CD14-positive monocyte (primary cell): ENCODE data around the gene BACE2. TPM values are rescaled to one million over a fixed set of nuclear protein-coding genes. Genes with fewer than 3 reads are reported as not detected.

Source experiments
- DNase-seq, 3 donors: peaks; one replicate each; pipeline ENCODE4 v3.0.0-alpha.2; 2011 to 2022
- H2AFZ ChIP-seq: 2 replicates; pipeline ENCODE4 v1.6.0; 2012; ENCODE audit warnings: mild to moderate bottlenecking, low read depth, low read length, inconsistent platforms; ENCODE audit not compliant: insufficient read depth, poor library complexity, severe bottlenecking
- H3K27ac ChIP-seq, 2 donors: 1 replicate in 1 of 2; 2 replicates in 1 of 2; pipeline ENCODE4 v1.5.1; 2012 to 2013; ENCODE audit warnings: low read length in 2 of 2, control low read depth in 1 of 2, inconsistent platforms in 1 of 2, low read depth in 1 of 2, mild to moderate bottlenecking in 1 of 2
- H3K27me3 ChIP-seq, 2 donors: one replicate each; pipeline versions ENCODE4 v1.6.0 to v1.6.1; 2011 to 2013; ENCODE audit warnings: low read length in 2 of 2; ENCODE audit not compliant: control insufficient read depth in 2 of 2, insufficient read depth in 2 of 2
- H3K36me3 ChIP-seq, 2 donors: replicated peaks in 1 of 2; 1 replicate in 1 of 2; 2 replicates in 1 of 2; pipeline versions ENCODE4 v1.5.1 to v1.6.1; 2012 to 2013; ENCODE audit warnings: low read length in 2 of 2, control low read depth in 1 of 2, inconsistent platforms in 1 of 2, mild to moderate bottlenecking in 1 of 2; ENCODE audit not compliant: insufficient read depth in 2 of 2, control insufficient read depth in 1 of 2
- H3K4me1 ChIP-seq, 2 donors: 1 replicate in 1 of 2; 2 replicates in 1 of 2; pipeline versions ENCODE4 v1.5.1 to v1.6.1; 2012 to 2013; ENCODE audit warnings: low read length in 2 of 2, control low read depth in 1 of 2, inconsistent platforms in 1 of 2, mild to moderate bottlenecking in 1 of 2, moderate library complexity in 1 of 2; ENCODE audit not compliant: insufficient read depth in 2 of 2, control insufficient read depth in 1 of 2
- H3K4me2 ChIP-seq: replicated peaks from 2 replicates; pipeline ENCODE3; 2012; ENCODE audit warnings: low read length, moderate library complexity, mild to moderate bottlenecking; ENCODE audit not compliant: poor library complexity, severe bottlenecking; ENCODE audit errors: extremely low read depth
- H3K4me3 ChIP-seq, 3 experiments: fragments of 200-600 bp in 1 of 3; sonication (generic) in 1 of 3; replicated peaks in 1 of 3; 1 replicate in 2 of 3; 2 replicates in 1 of 3; pipeline ENCODE4 v1.5.1; 2011 to 2013; ENCODE audit warnings: low read length in 3 of 3, mild to moderate bottlenecking in 3 of 3, control low read depth in 2 of 3, low read depth in 2 of 3, inconsistent platforms in 1 of 3, moderate library complexity in 1 of 3
- H3K79me2 ChIP-seq: 2 replicates; pipeline ENCODE4 v1.6.0; 2012; ENCODE audit warnings: mild to moderate bottlenecking, control low read depth, inconsistent platforms, low read length, moderate library complexity; ENCODE audit not compliant: insufficient read depth
- H3K9ac ChIP-seq: 2 replicates; pipeline ENCODE4 v1.6.0; 2017; ENCODE audit warnings: low read length, mild to moderate bottlenecking; ENCODE audit not compliant: insufficient read depth, poor library complexity, severe bottlenecking
- H3K9me3 ChIP-seq, 2 donors: replicated peaks in 1 of 2; 1 replicate in 1 of 2; 2 replicates in 1 of 2; pipeline versions ENCODE4 v1.5.1 to v1.6.1; 2012 to 2013; ENCODE audit warnings: low read length in 2 of 2, control low read depth in 1 of 2; ENCODE audit not compliant: control insufficient read depth in 1 of 2, insufficient read depth in 1 of 2
- H4K20me1 ChIP-seq: 2 replicates; pipeline ENCODE4 v1.6.0; 2012; ENCODE audit warnings: mild to moderate bottlenecking, low read length, control low read depth, moderate library complexity; ENCODE audit not compliant: insufficient read depth
- H3K27ac Mint-ChIP-seq, 7 donors: one replicate each; pipeline ENCODE4 v1.8.0; 2020; ENCODE audit warnings: mild to moderate bottlenecking in 7 of 7, mixed read lengths in 7 of 7, moderate library complexity in 6 of 7, inconsistent platforms in 2 of 7
- H3K27me3 Mint-ChIP-seq, 3 donors: one replicate each; pipeline ENCODE4 v1.8.0; 2021 to 2022; ENCODE audit warnings: low read depth in 3 of 3, mild to moderate bottlenecking in 3 of 3, mixed read lengths in 3 of 3, moderate library complexity in 3 of 3, inconsistent platforms in 1 of 3
- H3K36me3 Mint-ChIP-seq, 2 donors: one replicate each; pipeline ENCODE4 v1.8.0; 2020; ENCODE audit warnings: mixed read lengths in 2 of 2, inconsistent platforms in 1 of 2, mild to moderate bottlenecking in 1 of 2
- H3K4me1 Mint-ChIP-seq: one replicate; pipeline ENCODE4 v1.8.0; 2020; ENCODE audit warnings: mild to moderate bottlenecking, mixed read lengths
- H3K4me3 Mint-ChIP-seq, 2 donors: one replicate each; pipeline ENCODE4 v1.8.0; 2020; ENCODE audit warnings: mild to moderate bottlenecking in 2 of 2, mixed read lengths in 2 of 2, moderate library complexity in 1 of 2
- H3K9me3 Mint-ChIP-seq, 7 donors: one replicate each; pipeline ENCODE4 v1.8.0; 2020 to 2022; ENCODE audit warnings: mixed read lengths in 7 of 7, mild to moderate bottlenecking in 6 of 7, moderate library complexity in 6 of 7, inconsistent platforms in 2 of 7
- CTCF ChIP-seq: fragments of 200-600 bp; IDR thresholded peaks from one replicate; pipeline ENCODE4 v1.8.0; 2022; ENCODE audit warnings: antibody characterized with exemption, mild to moderate bottlenecking
- WGBS: methylation state at CpG from one replicate; pipeline ENCODE4 v1.1.5; 2013; ENCODE audit warnings: missing lambda C conversion rate; ENCODE audit not compliant: insufficient coverage; 5-methylcytosine and 5-hydroxymethylcytosine counted together
- intact Hi-C, 2 donors: fragments of 100-400 bp; cut with micrococcal nuclease; formaldehyde crosslinking; loops; one replicate each; pipeline versions ENCODE4 v1.15.0 to v1.15.1; 2023
- polyA plus RNA-seq, 3 donors: library from polyadenylated mRNA; depleted of rRNA in 1 of 3; unstranded in 2 of 3; stranded (reverse) in 1 of 3; fragments of 300-500 nt in 2 of 3; fragments of >200 nt in 1 of 3; fragmentation: Illumina TruSeq in 2 of 3; gene quantifications; 1 replicate in 2 of 3; 2 replicates in 1 of 3; pipeline ENCODE4 v1.2.3, GENCODE V29; 2012 to 2021

Gene BACE2
- polyA plus RNA-seq, 3 donors: 0.05 to 0.26 TPM; not detected in 1

GRCh38 chr21:41289431-41289830, 121.5 kb downstream of the BACE2 start:
- intact Hi-C loops: no loop called here

GRCh38 chr21:41290106-41290799, 122.3 kb downstream of the BACE2 start:
- H3K27me3 ChIP-seq: peaks cover 8 to 14% of the 10 kb centered on the region in 2 donors
- H3K9me3 Mint-ChIP-seq: peaks cover 0 to 6% (median 4%) of the 10 kb centered on the region in 7 donors
- H3K4me2 ChIP-seq: no peak overlapping the region
- peaks cover 19 to 33% (median 21%) of the 10 kb centered on the region in 3 donors for H3K27me3 Mint-ChIP-seq
- peak overlapping the region in 1 of 2 donors; percentile 41 for H3K4me3 Mint-ChIP-seq
- peak overlapping the region in 1 of 7 donors; percentile 66 for H3K27ac Mint-ChIP-seq
- no peak overlapping the region for H3K4me3 ChIP-seq
- peaks cover 3% of the 10 kb centered on the region for H3K4me1 Mint-ChIP-seq
- H4K20me1 ChIP-seq: no peaks in the 10 kb centered on the region
- TF ChIP-seq CTCF: no peak
- H3K36me3 Mint-ChIP-seq: no peaks in the 10 kb centered on the region
- no peaks in the 10 kb centered on the region for H3K79me2 ChIP-seq
- H3K36me3 ChIP-seq: no peaks in the 10 kb centered on the region
- H3K4me1 ChIP-seq: no peaks in the 10 kb centered on the region
- DNase-seq: no peak
- 89% methylated on average over 6 of the region's 24 CpGs for whole genome bisulfite sequencing
- H3K27ac ChIP-seq: no peak overlapping the region
- intact Hi-C loops: no loop called here
- H3K9ac ChIP-seq: no peak overlapping the region
- peaks cover 7 to 8% of the 10 kb centered on the region in 2 donors for H3K9me3 ChIP-seq
- H2AFZ ChIP-seq: no peak overlapping the region

More at GRCh38 chr21:41289431-41289830, 121.5 kb downstream of the BACE2 start:
- Mint-ChIP-seq H3K4me1 (peaks cover 3% of the 10 kb centered on the region), H3K27ac (no peak overlapping the region), H3K9me3 (peaks cover 0 to 6% (median 4%) of the 10 kb centered on the region in 7 donors), H3K4me3 (no peak overlapping the region), H3K36me3 (no peaks in the 10 kb centered on the region), H3K27me3 (peaks cover 15 to 34% (median 22%) of the 10 kb centered on the region in 3 donors)
- Histone ChIP-seq H3K4me1 (no peaks in the 10 kb centered on the region), H3K4me3 (no peak overlapping the region), H3K27ac (no peak overlapping the region), H3K36me3 (no peaks in the 10 kb centered on the region), H4K20me1 (no peaks in the 10 kb centered on the region), H3K79me2 (no peaks in the 10 kb centered on the region), H2AFZ (no peak overlapping the region), H3K27me3 (peaks cover 8 to 14% of the 10 kb centered on the region in 2 donors), H3K9me3 (peaks cover 7 to 8% of the 10 kb centered on the region in 2 donors), H3K9ac (no peak overlapping the region), H3K4me2 (no peak overlapping the region)
- TF ChIP-seq CTCF: no peak
- WGBS: 77% methylated on average over 12 of the region's 13 CpGs
- DNase-seq: no peak
